ENCODE data around the gene GUCY1B1. TPM values are rescaled to one million over a fixed set of nuclear protein-coding genes. Genes with fewer than 3 reads are reported as not detected.

Gene GUCY1B1
- polyA plus RNA-seq, 1 of the 3 experiments (the other 2 are of a cell fraction): 0.38 TPM

GRCh38 chr4:155759372-155760252 is 791 bp downstream of the GUCY1B1 start:
- H3K27ac ChIP-seq (ENCODE audit: low read depth in 2 of 2, low read length in 1 of 2): peak overlapping the region in 1 of 2 experiments; percentile 72; a peak in 2 of 4 replicates
- peak overlapping the region; percentile 64 to 67 for H3K4me3 ChIP-seq (ENCODE audit: low read depth in 2 of 2, low read length in 1 of 2)
- H3K4me1 ChIP-seq (ENCODE audit: control insufficient read depth in 1 of 2, insufficient read depth in 2 of 2, low read depth in 1 of 2, low read length in 1 of 2): peaks cover 0 to 3% of the 10 kb centered on the region in 2 experiments; a peak in 1 of 4 replicates
- TF ChIP-seq PBX3 (IDR thresholded peaks at IDR 0.05): no peak
- TF ChIP-seq MEF2A (IDR thresholded peaks at IDR 0.05; ENCODE audit: borderline replicate concordance, low read depth): no peak
- no peak for TF ChIP-seq TEAD4 (IDR thresholded peaks at IDR 0.05; ENCODE audit: borderline replicate concordance, insufficient read depth)
- no peak for TF ChIP-seq TCF12 (IDR thresholded peaks at IDR 0.05)
- no peak for TF ChIP-seq FOXM1 (IDR thresholded peaks at IDR 0.05; ENCODE audit: low read depth)
- TF ChIP-seq RCOR1 (IDR thresholded peaks at IDR 0.05; ENCODE audit: low read length): no peak
- no peak for TF ChIP-seq RAD21 (IDR thresholded peaks at IDR 0.05; ENCODE audit: low read length)
- TF ChIP-seq POLR2AphosphoS5 (IDR thresholded peaks at IDR 0.05; ENCODE audit: low read depth, low read length): no peak
- TF ChIP-seq GABPA (IDR thresholded peaks at IDR 0.05; ENCODE audit: low read depth): no peak
- TF ChIP-seq JUND (IDR thresholded peaks at IDR 0.05): no peak
- TF ChIP-seq, protein P1, sequence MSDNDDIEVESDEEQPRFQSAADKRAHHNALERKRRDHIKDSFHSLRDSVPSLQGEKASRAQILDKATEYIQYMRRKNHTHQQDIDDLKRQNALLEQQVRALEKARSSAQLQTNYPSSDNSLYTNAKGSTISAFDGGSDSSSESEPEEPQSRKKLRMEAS (IDR thresholded peaks at IDR 0.05; ENCODE audit: low read depth): no peak
- TF ChIP-seq RFX5 (IDR thresholded peaks at IDR 0.05; ENCODE audit: low read length): no peak
- no peak for TF ChIP-seq CHD2 (IDR thresholded peaks at IDR 0.05; ENCODE audit: low read length, partially characterized antibody)
- CTCF ChIA-PET: interaction anchor here (0.7 to 3.0 kb wide), 15 partner anchors 11 to 884 kb away, joined by 3 to 15 read pairs (median 4); no protein-coding TSS in a partner anchor
- H3K9ac ChIP-seq: peak overlapping the region; percentile 16; the same call in 1 of the 2 replicates
- DNase-seq: peak; percentile 84
- H3K36me3 ChIP-seq (replicated peaks in 1 of 2; ENCODE audit: control insufficient read depth in 1 of 2, insufficient read depth in 2 of 2, low read length in 1 of 2): no peaks in the 10 kb centered on the region
- POLR2A ChIA-PET: no interaction called here
- peak overlapping the region; percentile 76; the same call in 1 of the 2 replicates for H2AFZ ChIP-seq (ENCODE audit: low read depth)
- H4K20me1 ChIP-seq (ENCODE audit: insufficient read depth): no peaks in the 10 kb centered on the region
- no peaks in the 10 kb centered on the region for H3K27me3 ChIP-seq (ENCODE audit: insufficient read depth)
- no peaks in the 10 kb centered on the region for H3K9me3 ChIP-seq
- no peaks in the 10 kb centered on the region for H3K9me2 ChIP-seq
- H3F3A ChIP-seq (replicated peaks; ENCODE audit: insufficient read depth): no peaks in the 10 kb centered on the region
- H3K4me2 ChIP-seq: peak overlapping the region; percentile 90
- H3K79me2 ChIP-seq (ENCODE audit: insufficient read depth): no peaks in the 10 kb centered on the region
- WGBS (ENCODE audit: low lambda C conversion rate): 8% methylated on average over 26 of the region's 77 CpGs

- no peak for DNase-seq
- Histone ChIP-seq H3K4me2 (no peak overlapping the region), H3K9ac (no peak overlapping the region), H3K4me3 (ENCODE audit: low read depth in 2 of 2, low read length in 1 of 2) (no peak overlapping the region), H3K79me2 (ENCODE audit: insufficient read depth) (no peaks in the 10 kb centered on the region), H3K9me3 (no peaks in the 10 kb centered on the region), H3K36me3 (replicated peaks in 1 of 2; ENCODE audit: control insufficient read depth in 1 of 2, insufficient read depth in 2 of 2, low read length in 1 of 2) (no peaks in the 10 kb centered on the region), H3K9me2 (no peaks in the 10 kb centered on the region), H4K20me1 (ENCODE audit: insufficient read depth) (no peaks in the 10 kb centered on the region), H3F3A (replicated peaks; ENCODE audit: insufficient read depth) (no peaks in the 10 kb centered on the region), H3K27ac (ENCODE audit: low read depth in 2 of 2, low read length in 1 of 2) (no peak overlapping the region), H3K4me1 (ENCODE audit: control insufficient read depth in 1 of 2, insufficient read depth in 2 of 2, low read depth in 1 of 2, low read length in 1 of 2) (peaks cover 0 to 3% of the 10 kb centered on the region in 2 experiments; a peak in 1 of 4 replicates), H2AFZ (ENCODE audit: low read depth) (no peak overlapping the region), H3K27me3 (ENCODE audit: insufficient read depth) (no peaks in the 10 kb centered on the region)
- TF ChIP-seq POLR2AphosphoS5 (IDR thresholded peaks at IDR 0.05; ENCODE audit: low read depth, low read length) (no peak), TEAD4 (IDR thresholded peaks at IDR 0.05; ENCODE audit: borderline replicate concordance, insufficient read depth) (no peak), USF2 (IDR thresholded peaks at IDR 0.05; ENCODE audit: borderline replicate concordance, low read depth, low read length) (no peak), MXI1 (IDR thresholded peaks at IDR 0.05; ENCODE audit: low read depth, low read length) (no peak), TCF12 (IDR thresholded peaks at IDR 0.05) (no peak), ELF1 (IDR thresholded peaks at IDR 0.05) (no peak), MEF2A (IDR thresholded peaks at IDR 0.05; ENCODE audit: borderline replicate concordance, low read depth) (no peak)
- TF ChIP-seq, protein P2, sequence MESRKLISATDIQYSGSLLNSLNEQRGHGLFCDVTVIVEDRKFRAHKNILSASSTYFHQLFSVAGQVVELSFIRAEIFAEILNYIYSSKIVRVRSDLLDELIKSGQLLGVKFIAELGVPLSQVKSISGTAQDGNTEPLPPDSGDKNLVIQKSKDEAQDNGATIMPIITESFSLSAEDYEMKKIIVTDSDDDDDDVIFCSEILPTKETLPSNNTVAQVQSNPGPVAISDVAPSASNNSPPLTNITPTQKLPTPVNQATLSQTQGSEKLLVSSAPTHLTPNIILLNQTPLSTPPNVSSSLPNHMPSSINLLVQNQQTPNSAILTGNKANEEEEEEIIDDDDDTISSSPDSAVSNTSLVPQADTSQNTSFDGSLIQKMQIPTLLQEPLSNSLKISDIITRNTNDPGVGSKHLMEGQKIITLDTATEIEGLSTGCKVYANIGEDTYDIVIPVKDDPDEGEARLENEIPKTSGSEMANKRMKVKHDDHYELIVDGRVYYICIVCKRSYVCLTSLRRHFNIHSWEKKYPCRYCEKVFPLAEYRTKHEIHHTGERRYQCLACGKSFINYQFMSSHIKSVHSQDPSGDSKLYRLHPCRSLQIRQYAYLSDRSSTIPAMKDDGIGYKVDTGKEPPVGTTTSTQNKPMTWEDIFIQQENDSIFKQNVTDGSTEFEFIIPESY (IDR thresholded peaks at IDR 0.05; ENCODE audit: borderline replicate concordance, low read depth): no peak
- WGBS (ENCODE audit: low lambda C conversion rate): 89% methylated on average over 3 of the region's 3 CpGs
- CTCF ChIA-PET: no interaction called here
- POLR2A ChIA-PET: no interaction called here
These were observed 2.2 kb downstream of the GUCY1B1 start for GRCh38 chr4:155761047-155761446.

All from SK-N-SH (cell line).